HepG2 (cell line): ENCODE measurements around the gene GLDN. TPM values are rescaled to one million over a fixed set of nuclear protein-coding genes. Genes with fewer than 3 reads are reported as not detected.

Experiments
- AKAP8 ChIP-seq: sonication (generic); formaldehyde crosslinking; IDR thresholded peaks from 2 replicates; pipeline ENCODE4 v1.5.1; 2020; ENCODE audit warnings: mild to moderate bottlenecking, missing genetic modification reagents
- ATF2 ChIP-seq: sonication (generic); formaldehyde crosslinking; IDR thresholded peaks from 2 replicates; pipeline ENCODE4 v1.4.0; 2020; ENCODE audit warnings: missing genetic modification reagents
- BATF2 ChIP-seq: sonication (generic); formaldehyde crosslinking; IDR thresholded peaks from 2 replicates; pipeline ENCODE4 v1.8.0; 2022; ENCODE audit warnings: mild to moderate bottlenecking, missing genetic modification reagents, moderate library complexity
- ISX ChIP-seq: sonication (generic); formaldehyde crosslinking; conservative IDR thresholded peaks from 2 replicates; pipeline ENCODE4 v1.5.0; 2020; ENCODE audit warnings: missing genetic modification reagents
- JUND ChIP-seq: sonication (generic); formaldehyde crosslinking; IDR thresholded peaks from 2 replicates; pipeline ENCODE4 v1.8.0; 2022; ENCODE audit warnings: mild to moderate bottlenecking, missing genetic modification reagents
- KDM5B ChIP-seq: sonication (generic); formaldehyde crosslinking; IDR thresholded peaks from 2 replicates; pipeline ENCODE4 v1.4.0; 2020; ENCODE audit warnings: missing genetic modification reagents, mild to moderate bottlenecking, borderline replicate concordance
- MAFG ChIP-seq: sonication (generic); formaldehyde crosslinking; IDR thresholded peaks from 2 replicates; pipeline ENCODE4 v1.5.1; 2020; ENCODE audit warnings: mild to moderate bottlenecking, missing genetic modification reagents
- MXD3 ChIP-seq: IDR thresholded peaks from 2 replicates; pipeline ENCODE4 v1.6.1; 2016; ENCODE audit warnings: mild to moderate bottlenecking, missing biosample characterization, missing genetic modification reagents
- MXD4 ChIP-seq: IDR thresholded peaks from 2 replicates; pipeline ENCODE4 v1.6.1; 2016; ENCODE audit warnings: mild to moderate bottlenecking, missing biosample characterization, missing genetic modification reagents
- NCOA2 ChIP-seq: sonication (generic); formaldehyde crosslinking; IDR thresholded peaks from 2 replicates; pipeline ENCODE4 v1.8.0; 2022; ENCODE audit warnings: inconsistent platforms
- ZBTB38 ChIP-seq: sonication (generic); formaldehyde crosslinking; IDR thresholded peaks from 2 replicates; pipeline ENCODE4 v1.5.1; 2020; ENCODE audit warnings: mild to moderate bottlenecking, missing genetic modification reagents
- ZFP41 ChIP-seq: sonication (generic); formaldehyde crosslinking; IDR thresholded peaks from 2 replicates; pipeline ENCODE4 v1.4.0; 2020; ENCODE audit warnings: mild to moderate bottlenecking, missing genetic modification reagents, borderline replicate concordance
- ZMYM3 ChIP-seq: sonication (generic); formaldehyde crosslinking; IDR thresholded peaks from 2 replicates; pipeline ENCODE4 v1.5.1; 2020; ENCODE audit warnings: mild to moderate bottlenecking, missing genetic modification reagents
- ZNF10 ChIP-seq: sonication (generic); formaldehyde crosslinking; IDR thresholded peaks from 2 replicates; pipeline ENCODE4 v1.4.0; 2020; ENCODE audit warnings: mild to moderate bottlenecking, low read depth, missing genetic modification reagents, borderline replicate concordance
- ZNF101 ChIP-seq: sonication (generic); formaldehyde crosslinking; IDR thresholded peaks from 2 replicates; pipeline ENCODE4 v1.4.0; 2020; ENCODE audit warnings: mild to moderate bottlenecking, low read depth, missing genetic modification reagents, borderline replicate concordance
- ZNF17 ChIP-seq: sonication (generic); formaldehyde crosslinking; IDR thresholded peaks from 2 replicates; pipeline ENCODE4 v1.5.0; 2020; ENCODE audit warnings: mild to moderate bottlenecking, missing genetic modification reagents
- ZNF281 ChIP-seq: sonication (generic); formaldehyde crosslinking; IDR thresholded peaks from 2 replicates; pipeline ENCODE4 v1.4.0; 2020; ENCODE audit warnings: missing genetic modification reagents, borderline replicate concordance
- ZNF333 ChIP-seq: sonication (generic); formaldehyde crosslinking; IDR thresholded peaks from 2 replicates; pipeline ENCODE4 v1.4.0; 2020; ENCODE audit warnings: mild to moderate bottlenecking, missing genetic modification reagents, borderline replicate concordance
- ZNF605 ChIP-seq: sonication (generic); formaldehyde crosslinking; IDR thresholded peaks from 2 replicates; pipeline ENCODE4 v1.8.0; 2022; ENCODE audit warnings: mild to moderate bottlenecking, missing genetic modification reagents
- ZNF660 ChIP-seq: sonication (generic); formaldehyde crosslinking; IDR thresholded peaks from 2 replicates; pipeline ENCODE4 v1.5.1; 2020; ENCODE audit warnings: mild to moderate bottlenecking, low read depth, missing genetic modification reagents, borderline replicate concordance
- ZNF7 ChIP-seq: IDR thresholded peaks from 2 replicates; pipeline ENCODE4 v1.6.1; 2016; ENCODE audit warnings: missing biosample characterization, missing genetic modification reagents
- ZNF704 ChIP-seq: sonication (generic); formaldehyde crosslinking; IDR thresholded peaks from 2 replicates; pipeline ENCODE4 v1.8.1; 2023; ENCODE audit warnings: mild to moderate bottlenecking, inconsistent platforms, moderate library complexity, missing genetic modification reagents, borderline replicate concordance
- ZNF878 ChIP-seq: sonication (generic); formaldehyde crosslinking; IDR thresholded peaks from 2 replicates; pipeline ENCODE4 v1.8.1; 2023; ENCODE audit warnings: mild to moderate bottlenecking, missing genetic modification reagents, moderate library complexity
- polyA plus RNA-seq, 8 experiments: library from polyadenylated mRNA; depleted of rRNA in 3 of 8; stranded (reverse) in 7 of 8; unstranded in 1 of 8; fragments of >200 nt; fragmentation: Illumina TruSeq in 4 of 8; extraction: Trizol in 4 of 8; gene quantifications; 2 replicates each; pipeline versions ENCODE4 v1.2.1 to v1.2.3, GENCODE V29; 2011 to 2016; ENCODE audit warnings: low read depth in 4 of 8, missing spikeins in 1 of 8, mixed read lengths in 1 of 8; ENCODE audit not compliant: insufficient read depth in 1 of 8
- total RNA-seq, 5 experiments: library from RNA; depleted of rRNA; stranded (reverse); fragments of >200 nt; fragmentation: Illumina TruSeq; extraction: Trizol; gene quantifications; 2 replicates each; pipeline ENCODE4 v1.2.3, GENCODE V29; 2016; ENCODE audit warnings: low read depth in 1 of 5

Gene GLDN
- total and polyA plus RNA-seq, 2 of the 13 experiments (the other 11 are each of a cell fraction or from before 2014, with no cell fraction given) = 0.86 to 1.0 TPM

- TF ChIP-seq ZNF333 (CRISPR knock-in tag) (no peak), AKAP8 (CRISPR knock-in tag) (no peak), MAFG (CRISPR knock-in tag) (no peak), ZNF605 (CRISPR knock-in tag) (no peak), NCOA2 (CRISPR knock-in tag) (peak; percentile 80), ZMYM3 (CRISPR knock-in tag) (peak; percentile 87), ZNF704 (CRISPR knock-in tag) (no peak), JUND (CRISPR knock-in tag) (0 out of 2 replicates have a peak, but pooled peaks have one; percentile 31), MXD3 (CRISPR knock-in tag) (no peak), ZNF10 (no peak), KDM5B (CRISPR knock-in tag) (no peak), MXD4 (CRISPR knock-in tag) (no peak; the same call in 1 of the 2 replicates), ZNF17 (CRISPR knock-in tag) (no peak), ZNF101 (CRISPR knock-in tag) (no peak), BATF2 (CRISPR knock-in tag) (no peak), ZFP41 (CRISPR knock-in tag) (no peak), ISX (CRISPR knock-in tag) (no peak), ZNF281 (CRISPR knock-in tag) (peak; percentile 38; the same call in 1 of the 2 replicates), ZNF7 (CRISPR knock-in tag) (no peak), ZNF660 (CRISPR knock-in tag) (no peak), ZBTB38 (CRISPR knock-in tag) (0 out of 2 replicates have a peak, but pooled peaks have one; percentile 45), ATF2 (CRISPR knock-in tag) (0 out of 2 replicates have a peak, but pooled peaks have one; percentile 30), ZNF878 (CRISPR knock-in tag) (no peak)
These were observed 26.8 kb upstream of the GLDN start (continued) for GRCh38 chr15:51314391-51315337.
